Brain microvascular endothelial cell (primary cell): Measurements from ENCODE around the gene EYA2.

Experiments
- DNase-seq: peaks from one replicate; pipeline ENCODE4 v3.0.0-alpha.2; 2020
- H3K27ac ChIP-seq: fragments of 250-450 bp; sonication (Bioruptor Pico); 2 replicates; pipeline ENCODE4 v1.5.1; 2020; ENCODE audit warnings: mild to moderate bottlenecking, moderate library complexity
- H3K27me3 ChIP-seq: fragments of 250-450 bp; sonication (Bioruptor Pico); replicated peaks from 2 replicates; pipeline ENCODE4 v1.5.1; 2020; ENCODE audit warnings: mild to moderate bottlenecking
- H3K36me3 ChIP-seq: fragments of 250-450 bp; sonication (Bioruptor Pico); replicated peaks from 2 replicates; pipeline ENCODE4 v1.5.1; 2020; ENCODE audit warnings: mild to moderate bottlenecking
- H3K4me3 ChIP-seq: 2 replicates; pipeline ENCODE4 v1.5.1; 2011; ENCODE audit warnings: low read depth, mild to moderate bottlenecking, control low read depth, low read length, moderate library complexity
- in situ Hi-C: cut with HindIII; loops from 2 replicates; pipeline ENCODE4 v1.10.0; 2017; ENCODE audit warnings: low sequenced_read_pairs, low pct_ligation_motif_present
- TF ChIP-seq, protein P1 (sequence below): IDR thresholded peaks from 2 replicates; pipeline ENCODE4 v1.5.1; 2011; ENCODE audit warnings: low read depth, mild to moderate bottlenecking, moderate library complexity, low read length, control low read depth, inconsistent platforms; ENCODE audit errors: missing control alignments

Gene EYA2

DNA sequence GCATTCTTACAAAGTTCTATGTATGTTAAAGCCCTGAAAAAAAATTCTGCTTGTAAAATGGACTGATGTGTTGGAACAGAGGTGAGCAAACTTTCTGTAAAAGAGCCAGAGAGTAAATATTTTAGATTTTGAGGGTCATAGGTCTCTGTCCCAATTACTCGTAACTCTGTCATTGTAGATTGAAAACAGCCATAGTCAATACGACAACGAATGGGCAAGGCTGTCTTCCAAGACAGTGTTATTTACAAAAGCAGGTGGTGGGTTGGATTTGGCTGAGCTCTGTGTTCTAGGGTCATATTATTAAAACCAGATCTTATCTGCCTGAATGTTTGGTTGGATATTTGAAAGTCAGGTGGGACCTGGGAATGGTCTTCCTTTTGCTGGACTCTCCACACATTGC is 135.2 kb downstream of the EYA2 start:
- H3K4me3 ChIP-seq: no peak overlapping the region
- TF ChIP-seq, protein P1, sequence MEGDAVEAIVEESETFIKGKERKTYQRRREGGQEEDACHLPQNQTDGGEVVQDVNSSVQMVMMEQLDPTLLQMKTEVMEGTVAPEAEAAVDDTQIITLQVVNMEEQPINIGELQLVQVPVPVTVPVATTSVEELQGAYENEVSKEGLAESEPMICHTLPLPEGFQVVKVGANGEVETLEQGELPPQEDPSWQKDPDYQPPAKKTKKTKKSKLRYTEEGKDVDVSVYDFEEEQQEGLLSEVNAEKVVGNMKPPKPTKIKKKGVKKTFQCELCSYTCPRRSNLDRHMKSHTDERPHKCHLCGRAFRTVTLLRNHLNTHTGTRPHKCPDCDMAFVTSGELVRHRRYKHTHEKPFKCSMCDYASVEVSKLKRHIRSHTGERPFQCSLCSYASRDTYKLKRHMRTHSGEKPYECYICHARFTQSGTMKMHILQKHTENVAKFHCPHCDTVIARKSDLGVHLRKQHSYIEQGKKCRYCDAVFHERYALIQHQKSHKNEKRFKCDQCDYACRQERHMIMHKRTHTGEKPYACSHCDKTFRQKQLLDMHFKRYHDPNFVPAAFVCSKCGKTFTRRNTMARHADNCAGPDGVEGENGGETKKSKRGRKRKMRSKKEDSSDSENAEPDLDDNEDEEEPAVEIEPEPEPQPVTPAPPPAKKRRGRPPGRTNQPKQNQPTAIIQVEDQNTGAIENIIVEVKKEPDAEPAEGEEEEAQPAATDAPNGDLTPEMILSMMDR: no peak
- no peaks in the 10 kb centered on the region for H3K36me3 ChIP-seq
- no peak for DNase-seq
- H3K27me3 ChIP-seq: no peaks in the 10 kb centered on the region
- in situ Hi-C loops: no loop called here
- no peak overlapping the region for H3K27ac ChIP-seq

DNA sequence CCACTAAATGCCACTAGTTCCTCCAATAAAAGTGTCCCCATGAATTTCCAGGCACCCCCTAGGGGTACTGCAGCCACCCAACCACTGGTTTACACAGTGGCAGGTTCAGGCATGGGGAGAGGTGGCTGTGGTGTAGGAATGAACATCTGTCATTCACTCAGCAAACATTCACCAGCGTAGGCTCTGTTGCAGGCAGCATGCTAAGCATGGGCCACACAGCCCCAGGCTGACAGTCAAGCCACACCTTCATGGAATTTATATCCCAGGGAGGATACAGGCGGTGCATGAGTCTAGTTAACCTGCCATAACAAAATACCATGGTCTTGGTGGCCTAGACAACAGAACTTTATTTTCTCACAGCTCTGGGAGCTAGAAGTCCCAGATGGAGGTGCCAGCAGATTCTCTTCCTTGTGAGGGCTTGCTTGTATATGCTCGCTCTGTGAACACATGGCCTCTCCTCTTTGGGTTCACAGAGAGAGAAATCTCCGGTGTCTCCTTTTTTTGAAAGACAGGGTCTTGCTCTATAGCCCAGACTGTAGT is 135.7 kb downstream of the EYA2 start:
- TF ChIP-seq, protein P1: no peak
- no peak for DNase-seq
- in situ Hi-C loops: no loop called here
- H3K27me3 ChIP-seq: no peaks in the 10 kb centered on the region
- no peak overlapping the region for H3K27ac ChIP-seq
- H3K4me3 ChIP-seq: no peak overlapping the region
- no peaks in the 10 kb centered on the region for H3K36me3 ChIP-seq

DNA sequence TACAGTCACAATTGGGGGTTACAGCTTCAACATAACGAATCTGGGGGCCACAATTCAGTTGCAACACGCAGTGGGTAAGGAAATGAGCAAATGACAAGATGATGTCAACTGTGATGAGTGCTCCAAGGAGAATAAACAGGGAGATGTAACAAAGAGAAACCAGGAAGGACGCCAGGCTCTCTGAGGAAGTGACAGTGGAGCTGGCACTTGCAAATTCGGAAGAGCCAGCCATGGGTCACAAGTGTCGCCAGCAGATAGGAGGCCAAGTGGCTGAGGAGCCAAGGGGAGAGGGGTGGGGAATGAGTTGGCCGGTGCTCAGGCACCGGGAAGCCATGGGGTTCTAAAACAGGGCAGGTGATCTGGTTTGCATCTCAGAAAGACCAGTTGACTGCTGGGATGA is 136.4 kb downstream of the EYA2 start:
- H3K27ac ChIP-seq: no peak overlapping the region
- in situ Hi-C loops: no loop called here
- no peak for DNase-seq
- no peaks in the 10 kb centered on the region for H3K27me3 ChIP-seq
- no peak overlapping the region for H3K4me3 ChIP-seq
- no peaks in the 10 kb centered on the region for H3K36me3 ChIP-seq
- TF ChIP-seq, protein P1: no peak

DNA sequence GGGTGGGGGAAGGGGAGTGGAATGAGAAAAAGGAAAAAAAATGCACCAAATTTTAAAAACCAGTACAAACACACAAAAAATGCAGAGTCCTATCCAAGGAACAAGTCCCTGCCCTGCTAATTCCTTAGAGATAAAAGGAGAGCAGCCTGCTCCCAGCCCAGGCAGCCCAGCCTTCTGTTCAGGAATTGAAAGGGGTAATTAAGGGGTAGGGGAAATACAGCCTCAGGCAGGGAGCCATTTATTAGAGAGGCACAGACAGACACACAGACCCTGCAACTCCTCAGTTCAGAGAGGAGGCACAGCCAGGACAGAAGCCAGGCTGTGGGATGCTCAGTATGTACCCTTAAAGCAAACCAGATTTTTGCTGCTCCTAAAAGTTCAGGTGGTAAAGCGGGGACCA is 137.2 kb downstream of the EYA2 start:
- no peak overlapping the region for H3K4me3 ChIP-seq
- no peak for DNase-seq
- in situ Hi-C loops: no loop called here
- H3K36me3 ChIP-seq: no peaks in the 10 kb centered on the region
- H3K27ac ChIP-seq: no peak overlapping the region
- TF ChIP-seq, protein P1: no peak
- no peaks in the 10 kb centered on the region for H3K27me3 ChIP-seq

DNA sequence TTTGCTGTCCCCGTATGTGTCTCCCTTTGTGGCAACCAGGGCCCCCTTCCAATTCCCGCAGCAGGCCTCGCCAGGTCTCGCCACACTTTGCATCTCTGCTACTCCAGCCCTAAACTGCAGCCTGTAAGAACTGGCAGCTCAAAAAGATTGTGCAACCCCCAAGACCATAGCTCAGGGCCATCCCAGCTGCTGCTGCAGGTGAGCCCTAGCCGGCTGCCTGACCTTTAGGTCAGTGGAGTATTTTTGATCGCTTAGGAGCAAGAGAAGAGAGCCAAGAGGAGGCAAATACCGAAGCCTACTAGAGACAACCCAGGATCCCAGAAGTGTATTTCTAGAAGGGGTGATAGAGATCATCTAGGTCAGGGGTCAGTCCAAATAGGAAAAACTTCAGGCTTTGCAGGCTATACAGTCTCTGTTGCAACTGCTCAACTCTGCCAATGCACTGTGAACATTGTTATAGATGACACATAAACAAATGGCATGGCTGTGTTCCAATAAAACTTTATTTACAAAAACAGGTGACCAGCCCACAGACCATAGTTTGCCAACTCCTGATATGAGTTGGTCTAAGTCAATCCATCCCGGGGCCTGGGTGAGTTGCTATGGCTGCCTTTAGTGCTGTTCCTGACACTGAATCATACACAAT is 138.4 kb downstream of the EYA2 start:
- Histone ChIP-seq H3K36me3 (no peaks in the 10 kb centered on the region), H3K27ac (no peak overlapping the region)
- TF ChIP-seq, protein P1: no peak

DNA sequence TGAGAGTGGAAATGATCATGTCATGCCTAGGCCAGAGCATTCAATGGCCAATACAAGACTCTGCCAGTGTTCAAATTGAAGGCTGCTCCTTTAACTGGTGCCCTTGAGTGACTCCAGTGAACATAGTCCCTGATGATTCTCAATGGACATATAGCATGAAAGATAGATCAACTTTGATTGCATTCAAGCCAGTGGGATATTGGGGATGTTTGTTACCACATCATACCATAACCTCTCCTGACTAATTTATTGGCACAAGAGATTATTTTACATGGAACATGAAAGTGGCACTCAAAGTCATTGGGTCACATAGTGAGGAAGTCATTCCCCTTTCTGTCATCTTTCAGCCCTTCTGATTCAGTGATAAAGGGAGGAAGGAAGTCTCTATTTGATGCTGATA is 139.0 kb downstream of the EYA2 start:
- TF ChIP-seq, protein P1: no peak
- Histone ChIP-seq H3K27ac (no peak overlapping the region), H3K27me3 (no peaks in the 10 kb centered on the region), H3K36me3 (no peaks in the 10 kb centered on the region), H3K4me3 (no peak overlapping the region)
- no peak for DNase-seq
- in situ Hi-C loops: no loop called here

More for the DNA sequence above, 138.4 kb downstream of the EYA2 start:
- Histone ChIP-seq H3K4me3 (no peak overlapping the region), H3K27me3 (no peaks in the 10 kb centered on the region)
- in situ Hi-C loops: no loop called here
- no peak for DNase-seq
